SKM-1 (cell line): Measurements from ENCODE around the gene ARRDC1.

Source experiments
- DNase-seq: peaks from one replicate; lab custom pipeline; 2025; ENCODE audit not compliant: unreplicated experiment; lab: John Stamatoyannopoulos, UW

Gene ARRDC1

GRCh38 chr9:137632230-137633161 is 27.0 kb downstream of the ARRDC1 start:
- DNase-seq, result no peak

GRCh38 chr9:137634016-137634415 is 28.5 kb downstream of the ARRDC1 start:
- DNase-seq, result no peak

- no peak for DNase-seq
These were observed 33.2 kb downstream of the ARRDC1 start for GRCh38 chr9:137638680-137639079.

- DNase-seq, result no peak
These were observed 34.0 kb downstream of the ARRDC1 start for GRCh38 chr9:137639303-137640051.

- no peak for DNase-seq
These were observed 35.4 kb downstream of the ARRDC1 start for GRCh38 chr9:137640862-137641261.

- no peak for DNase-seq
These were observed 36.7 kb downstream of the ARRDC1 start for GRCh38 chr9:137642118-137642601.

- DNase-seq, result no peak
These were observed 37.4 kb downstream of the ARRDC1 start for GRCh38 chr9:137642892-137643291.

GRCh38 chr9:137643921-137644320 is 38.4 kb downstream of the ARRDC1 start:
- DNase-seq, result no peak

- no peak for DNase-seq
These were observed 39.7 kb downstream of the ARRDC1 start for GRCh38 chr9:137645211-137645610.

GRCh38 chr9:137646341-137646740 is 40.9 kb downstream of the ARRDC1 start:
- DNase-seq, result no peak

GRCh38 chr9:137647096-137647714 is 41.7 kb downstream of the ARRDC1 start:
- DNase-seq, result no peak

- no peak for DNase-seq
These were observed 42.9 kb downstream of the ARRDC1 start for GRCh38 chr9:137648396-137648795.

- no peak for DNase-seq
These were observed 44.1 kb downstream of the ARRDC1 start for GRCh38 chr9:137649553-137649952.

GRCh38 chr9:137650259-137650658 is 44.8 kb downstream of the ARRDC1 start:
- DNase-seq, result no peak

GRCh38 chr9:137650779-137651178 is 45.3 kb downstream of the ARRDC1 start:
- DNase-seq, result no peak

GRCh38 chr9:137656416-137656815 is 50.9 kb downstream of the ARRDC1 start:
- DNase-seq, result no peak

- no peak for DNase-seq
These were observed 52.1 kb downstream of the ARRDC1 start for GRCh38 chr9:137657606-137658005.

- no peak for DNase-seq
These were observed 53.3 kb downstream of the ARRDC1 start for GRCh38 chr9:137658781-137659180.

GRCh38 chr9:137660144-137660543 is 54.7 kb downstream of the ARRDC1 start:
- no peak for DNase-seq

GRCh38 chr9:137663584-137663983 is 58.1 kb downstream of the ARRDC1 start:
- DNase-seq, result no peak

- no peak for DNase-seq
These were observed 59.2 kb downstream of the ARRDC1 start for GRCh38 chr9:137664676-137665075.
